T-helper 17 cell (primary cell): ENCODE results near the gene ETV7. TPM values are rescaled to one million over a fixed set of nuclear protein-coding genes. Genes with fewer than 3 reads are reported as not detected.
"Not testable (repeated sequence)": the region's sequence is repeated elsewhere in the genome, so short reads cannot be mapped to it uniquely, and the experiment has no call there.

Source experiments
- ATAC-seq: fragments of 150-1000 bp; cut with Tn5 transposase; 2 replicates; pipeline ENCODE4 v1.10.0; 2021; ENCODE audit warnings: mild to moderate bottlenecking, moderate library complexity
- DNase-seq, 3 donors: peaks; one replicate each; pipeline versions ENCODE4 v3.0.0 to v3.0.0-alpha.2; 2020 to 2021
- H3K9me3 ChIP-seq: one replicate; pipeline ENCODE4 v1.7.0; 2013; ENCODE audit warnings: low read length, mild to moderate bottlenecking; ENCODE audit not compliant: control insufficient read depth, poor library complexity, severe bottlenecking
- H3K27ac Mint-ChIP-seq: one replicate; pipeline ENCODE4 v1.8.0; 2022; ENCODE audit warnings: mild to moderate bottlenecking, moderate library complexity, mixed read lengths
- H3K27me3 Mint-ChIP-seq: one replicate; pipeline ENCODE4 v1.8.0; 2022; ENCODE audit warnings: mixed read lengths
- H3K36me3 Mint-ChIP-seq: one replicate; pipeline ENCODE4 v1.8.0; 2022; ENCODE audit warnings: low read depth, mixed read lengths
- H3K4me1 Mint-ChIP-seq: one replicate; pipeline ENCODE4 v1.8.0; 2022; ENCODE audit warnings: mild to moderate bottlenecking, mixed read lengths
- H3K4me3 Mint-ChIP-seq: one replicate; pipeline ENCODE4 v1.8.0; 2022; ENCODE audit warnings: mild to moderate bottlenecking, moderate library complexity, mixed read lengths
- total RNA-seq, 4 donors: library from RNA in 2 of 4; stranded (reverse) in 2 of 4; gene quantifications; one replicate each; pipeline ENCODE4 v1.2.3 and lab custom pipeline; 2022 to 2026

The ETV7 gene
- total RNA-seq, 2 donors from 2014 or later, result 0.37 to 2.6 TPM

- not testable (repeated sequence) for H3K36me3 Mint-ChIP-seq, ATAC-seq, DNase-seq, H3K9me3 ChIP-seq, H3K4me3 Mint-ChIP-seq
- peaks cover 52% of the 10 kb centered on the region for H3K27me3 Mint-ChIP-seq
- peak overlapping the region; percentile 75 for H3K27ac Mint-ChIP-seq
- peaks cover 13% of the 10 kb centered on the region for H3K4me1 Mint-ChIP-seq
These were observed 49.2 kb downstream of the ETV7 start for GRCh38 chr6:36338223-36338622.

GRCh38 chr6:36337814-36338213, 49.7 kb downstream of the ETV7 start:
- ATAC-seq, result no peak
- no peak overlapping the region for H3K4me3 Mint-ChIP-seq
- peaks cover 13% of the 10 kb centered on the region for H3K4me1 Mint-ChIP-seq
- H3K27ac Mint-ChIP-seq, result peak overlapping the region; percentile 75
- H3K36me3 Mint-ChIP-seq, result peaks cover 5% of the 10 kb centered on the region
- peaks cover 52% of the 10 kb centered on the region for H3K27me3 Mint-ChIP-seq
- DNase-seq, result no peak
- no peaks in the 10 kb centered on the region for H3K9me3 ChIP-seq

- no peaks in the 10 kb centered on the region for H3K9me3 ChIP-seq
- peaks cover 10% of the 10 kb centered on the region for H3K36me3 Mint-ChIP-seq
- peaks cover 18% of the 10 kb centered on the region for H3K4me1 Mint-ChIP-seq
- peak within 1 kb of the TSS; percentile 25 for H3K4me3 Mint-ChIP-seq
- ATAC-seq (peak; percentile 79), DNase-seq (no peak)
- peak within 1 kb of the TSS; percentile 75 for H3K27ac Mint-ChIP-seq
- H3K27me3 Mint-ChIP-seq, result peaks cover 62% of the 10 kb centered on the region
These were observed 50.7 kb downstream of the ETV7 start, which contains the start of gene BNIP5 for GRCh38 chr6:36336779-36337241. BNIP5 (minus strand) TSS chr6:36336888; CDS start chr6:36330690, 6,198 bp downstream.

- DNase-seq (no peak), ATAC-seq (no peak)
- Mint-ChIP-seq H3K36me3 (peaks cover 10% of the 10 kb centered on the region), H3K27me3 (peaks cover 63% of the 10 kb centered on the region), H3K4me3 (no peak overlapping the region), H3K27ac (peak overlapping the region; percentile 75), H3K4me1 (peaks cover 18% of the 10 kb centered on the region)
- H3K9me3 ChIP-seq, result no peaks in the 10 kb centered on the region
These were observed 51.2 kb downstream of the ETV7 start for GRCh38 chr6:36336208-36336710.

- Mint-ChIP-seq H3K4me1 (peaks cover 14% of the 10 kb centered on the region), H3K4me3 (no peak overlapping the region), H3K27me3 (peaks cover 58% of the 10 kb centered on the region), H3K36me3 (peaks cover 10% of the 10 kb centered on the region), H3K27ac (peak overlapping the region; percentile 51)
- ATAC-seq (no peak), DNase-seq (no peak)
- no peaks in the 10 kb centered on the region for H3K9me3 ChIP-seq
These were observed 51.8 kb downstream of the ETV7 start for GRCh38 chr6:36335465-36336207.

GRCh38 chr6:36334832-36335459, 52.5 kb downstream of the ETV7 start:
- H3K27ac Mint-ChIP-seq, result peak overlapping the region; percentile 51
- no peak for ATAC-seq
- no peaks in the 10 kb centered on the region for H3K9me3 ChIP-seq
- peaks cover 10% of the 10 kb centered on the region for H3K36me3 Mint-ChIP-seq
- H3K27me3 Mint-ChIP-seq, result peaks cover 52% of the 10 kb centered on the region
- no peak overlapping the region for H3K4me3 Mint-ChIP-seq
- no peak for DNase-seq
- peaks cover 14% of the 10 kb centered on the region for H3K4me1 Mint-ChIP-seq

- no peak for DNase-seq
- Mint-ChIP-seq H3K27me3 (peaks cover 45% of the 10 kb centered on the region), H3K4me3 (peak overlapping the region; percentile 56), H3K36me3 (peaks cover 10% of the 10 kb centered on the region), H3K27ac (no peak overlapping the region), H3K4me1 (peaks cover 14% of the 10 kb centered on the region)
- no peaks in the 10 kb centered on the region for H3K9me3 ChIP-seq
- ATAC-seq, result no peak
These were observed 53.3 kb downstream of the ETV7 start for GRCh38 chr6:36333931-36334725.

GRCh38 chr6:36333171-36333895, 54.1 kb downstream of the ETV7 start:
- Mint-ChIP-seq H3K4me1 (peaks cover 12% of the 10 kb centered on the region), H3K4me3 (no peak overlapping the region), H3K36me3 (peaks cover 8% of the 10 kb centered on the region), H3K27me3 (peaks cover 45% of the 10 kb centered on the region), H3K27ac (no peak overlapping the region)
- no peak for DNase-seq
- no peaks in the 10 kb centered on the region for H3K9me3 ChIP-seq
- ATAC-seq, result no peak

- H3K27ac Mint-ChIP-seq, result no peak overlapping the region
- H3K4me3 Mint-ChIP-seq, result no peak overlapping the region
- H3K27me3 Mint-ChIP-seq, result peaks cover 45% of the 10 kb centered on the region
- ATAC-seq (no peak), DNase-seq (no peak)
- H3K36me3 Mint-ChIP-seq, result peaks cover 8% of the 10 kb centered on the region
- no peaks in the 10 kb centered on the region for H3K9me3 ChIP-seq
- peaks cover 6% of the 10 kb centered on the region for H3K4me1 Mint-ChIP-seq
These were observed 56.1 kb downstream of the ETV7 start for GRCh38 chr6:36331381-36331780.

GRCh38 chr6:36330366-36330765, 57.1 kb downstream of the ETV7 start:
- DNase-seq (no peak), ATAC-seq (no peak)
- Mint-ChIP-seq H3K36me3 (peaks cover 8% of the 10 kb centered on the region), H3K4me1 (peaks cover 6% of the 10 kb centered on the region), H3K4me3 (no peak overlapping the region), H3K27ac (no peak overlapping the region), H3K27me3 (peaks cover 41% of the 10 kb centered on the region)
- H3K9me3 ChIP-seq, result no peaks in the 10 kb centered on the region

GRCh38 chr6:36329798-36330291, 57.6 kb downstream of the ETV7 start:
- H3K36me3 Mint-ChIP-seq, result peaks cover 5% of the 10 kb centered on the region
- H3K9me3 ChIP-seq, result no peaks in the 10 kb centered on the region
- no peak overlapping the region for H3K4me3 Mint-ChIP-seq
- ATAC-seq, result no peak
- H3K4me1 Mint-ChIP-seq, result peaks cover 6% of the 10 kb centered on the region
- no peak for DNase-seq
- H3K27ac Mint-ChIP-seq, result no peak overlapping the region
- peaks cover 37% of the 10 kb centered on the region for H3K27me3 Mint-ChIP-seq

GRCh38 chr6:36328600-36328999, 58.9 kb downstream of the ETV7 start:
- no peaks in the 10 kb centered on the region for H3K9me3 ChIP-seq
- H3K27ac Mint-ChIP-seq, result no peak overlapping the region
- H3K36me3 Mint-ChIP-seq, result peaks cover 5% of the 10 kb centered on the region
- no peak overlapping the region for H3K4me3 Mint-ChIP-seq
- H3K27me3 Mint-ChIP-seq, result peaks cover 29% of the 10 kb centered on the region
- no peak for ATAC-seq
- peaks cover 6% of the 10 kb centered on the region for H3K4me1 Mint-ChIP-seq
- DNase-seq, result no peak
